ENCODE data around the gene PPT1.

Gene PPT1

DNA sequence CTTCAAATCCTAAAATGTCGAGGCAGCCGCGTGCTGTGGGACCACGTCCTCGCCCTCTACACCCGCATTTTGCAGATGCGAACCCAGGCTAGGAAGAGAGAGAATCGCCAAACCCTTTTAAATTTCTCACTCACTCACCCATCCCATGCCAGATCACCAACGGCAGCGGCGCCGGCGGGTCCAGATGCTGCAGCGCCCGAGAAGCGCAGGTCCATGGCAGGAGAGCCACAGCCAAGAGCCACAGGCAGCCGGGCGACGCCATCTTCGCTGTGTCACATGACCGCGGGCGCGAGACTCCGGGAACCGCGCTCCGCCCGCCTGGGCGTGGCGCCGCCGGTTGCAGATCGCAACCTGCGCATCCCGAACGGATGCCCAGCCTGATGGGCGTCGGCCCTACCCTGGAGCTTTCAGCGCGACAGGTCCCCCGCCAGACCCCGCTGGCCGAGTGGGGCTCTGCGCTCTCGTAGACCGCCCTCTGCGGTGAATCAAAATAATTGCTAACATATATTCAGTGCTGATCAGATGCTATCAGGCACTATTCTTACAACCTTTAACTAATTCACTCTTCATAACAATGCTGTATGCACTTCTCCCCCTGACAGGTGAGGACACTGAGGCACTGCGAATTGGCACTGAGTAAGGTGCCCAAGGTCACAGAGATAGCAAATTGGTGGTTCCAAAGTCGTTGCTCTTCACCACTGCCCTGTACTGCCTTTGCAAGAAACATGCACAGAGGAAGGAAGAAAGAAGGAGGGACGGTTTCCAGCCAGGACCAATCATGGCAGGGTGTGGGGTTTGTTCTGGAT lies at the start of gene PPT1:
PPT1 (minus strand) TSS at position 276 of the 806 bp plus-strand sequence; CDS start at position 262, 14 bp downstream.
- TF ChIP-seq ZFX (IDR thresholded peaks at IDR 0.05; ENCODE audit: borderline replicate concordance) = no peak
- TF ChIP-seq, protein P1, sequence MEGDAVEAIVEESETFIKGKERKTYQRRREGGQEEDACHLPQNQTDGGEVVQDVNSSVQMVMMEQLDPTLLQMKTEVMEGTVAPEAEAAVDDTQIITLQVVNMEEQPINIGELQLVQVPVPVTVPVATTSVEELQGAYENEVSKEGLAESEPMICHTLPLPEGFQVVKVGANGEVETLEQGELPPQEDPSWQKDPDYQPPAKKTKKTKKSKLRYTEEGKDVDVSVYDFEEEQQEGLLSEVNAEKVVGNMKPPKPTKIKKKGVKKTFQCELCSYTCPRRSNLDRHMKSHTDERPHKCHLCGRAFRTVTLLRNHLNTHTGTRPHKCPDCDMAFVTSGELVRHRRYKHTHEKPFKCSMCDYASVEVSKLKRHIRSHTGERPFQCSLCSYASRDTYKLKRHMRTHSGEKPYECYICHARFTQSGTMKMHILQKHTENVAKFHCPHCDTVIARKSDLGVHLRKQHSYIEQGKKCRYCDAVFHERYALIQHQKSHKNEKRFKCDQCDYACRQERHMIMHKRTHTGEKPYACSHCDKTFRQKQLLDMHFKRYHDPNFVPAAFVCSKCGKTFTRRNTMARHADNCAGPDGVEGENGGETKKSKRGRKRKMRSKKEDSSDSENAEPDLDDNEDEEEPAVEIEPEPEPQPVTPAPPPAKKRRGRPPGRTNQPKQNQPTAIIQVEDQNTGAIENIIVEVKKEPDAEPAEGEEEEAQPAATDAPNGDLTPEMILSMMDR (IDR thresholded peaks at IDR 0.05) = 0 out of 2 replicates have a peak, but pooled peaks have one; percentile 9
- H3K27ac ChIP-seq = peak within 1 kb of the TSS; percentile 50

DNA sequence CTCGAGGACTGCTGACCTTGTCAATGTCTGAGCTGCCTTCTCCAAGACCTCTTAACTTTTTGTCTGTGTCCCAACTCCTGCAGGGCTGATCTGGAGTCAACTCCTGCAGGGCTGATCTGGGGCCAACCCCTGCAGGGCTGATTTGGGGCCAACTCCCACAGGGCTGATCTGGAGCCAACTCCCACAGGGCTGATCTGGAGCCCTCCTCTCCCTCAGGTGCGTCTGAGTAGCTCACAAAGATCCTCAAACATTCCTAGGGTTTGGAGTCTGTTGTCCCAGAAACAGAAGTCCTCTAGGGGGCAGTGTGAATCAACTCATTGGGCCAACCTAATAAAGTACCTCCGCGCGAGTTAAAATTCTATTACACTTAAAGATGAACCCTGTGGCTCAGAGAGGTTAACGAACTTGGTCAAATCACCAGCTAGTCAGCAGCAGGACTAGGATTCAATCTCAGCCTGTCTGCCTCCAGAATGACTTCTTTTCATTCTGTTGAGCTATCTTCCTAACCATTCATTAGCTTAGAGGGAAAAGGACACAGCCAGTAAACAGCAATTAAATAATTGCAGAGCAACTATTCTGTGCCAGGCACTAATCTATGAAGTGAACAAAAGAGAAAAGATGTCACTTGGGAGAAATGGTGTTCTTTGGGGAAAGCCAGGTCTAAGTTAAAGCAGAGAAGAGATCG lies 47.0 kb upstream of the PPT1 start:
- TF ChIP-seq, protein P1 (IDR thresholded peaks at IDR 0.05) = peak; percentile 81
- TF ChIP-seq ZFX (IDR thresholded peaks at IDR 0.05; ENCODE audit: borderline replicate concordance) = no peak
- 0 out of 2 replicates have a peak overlapping the region, but pooled peaks have one; percentile 22 for H3K27ac ChIP-seq

DNA sequence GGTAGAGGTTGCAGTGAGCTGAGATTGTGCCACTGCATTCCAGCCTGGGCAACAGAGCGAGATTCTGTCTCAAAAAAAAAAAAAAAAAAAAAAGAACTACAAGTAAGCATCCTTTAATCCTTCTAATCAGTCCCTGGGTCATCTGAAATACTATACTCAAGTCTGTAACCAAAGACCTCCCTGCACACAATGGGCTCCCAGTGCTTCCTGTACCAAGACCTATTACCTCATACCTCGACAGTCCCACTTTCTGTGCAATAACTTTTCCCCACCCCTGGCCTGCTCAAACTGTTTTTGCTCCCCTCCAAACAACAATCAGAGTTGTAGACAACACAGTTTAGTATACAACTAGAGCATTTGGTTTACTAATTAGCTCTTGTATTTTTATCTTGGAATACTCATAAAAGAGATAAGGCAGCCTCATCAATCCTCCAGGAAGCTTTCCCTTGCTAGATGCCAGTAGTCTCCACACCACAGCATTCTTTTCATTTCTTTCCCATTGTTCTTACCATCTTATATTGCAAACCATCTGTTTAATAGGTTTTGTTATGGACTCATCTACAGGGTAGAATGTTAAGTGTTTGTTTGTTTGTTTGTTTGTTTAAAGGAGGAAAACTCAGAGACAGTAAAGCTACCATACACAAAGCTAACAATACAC lies 45.0 kb upstream of the PPT1 start:
- peak overlapping the region; percentile 87 for H3K27ac ChIP-seq
- TF ChIP-seq ZFX (IDR thresholded peaks at IDR 0.05; ENCODE audit: borderline replicate concordance) = no peak
- TF ChIP-seq, protein P1 (IDR thresholded peaks at IDR 0.05) = no peak

DNA sequence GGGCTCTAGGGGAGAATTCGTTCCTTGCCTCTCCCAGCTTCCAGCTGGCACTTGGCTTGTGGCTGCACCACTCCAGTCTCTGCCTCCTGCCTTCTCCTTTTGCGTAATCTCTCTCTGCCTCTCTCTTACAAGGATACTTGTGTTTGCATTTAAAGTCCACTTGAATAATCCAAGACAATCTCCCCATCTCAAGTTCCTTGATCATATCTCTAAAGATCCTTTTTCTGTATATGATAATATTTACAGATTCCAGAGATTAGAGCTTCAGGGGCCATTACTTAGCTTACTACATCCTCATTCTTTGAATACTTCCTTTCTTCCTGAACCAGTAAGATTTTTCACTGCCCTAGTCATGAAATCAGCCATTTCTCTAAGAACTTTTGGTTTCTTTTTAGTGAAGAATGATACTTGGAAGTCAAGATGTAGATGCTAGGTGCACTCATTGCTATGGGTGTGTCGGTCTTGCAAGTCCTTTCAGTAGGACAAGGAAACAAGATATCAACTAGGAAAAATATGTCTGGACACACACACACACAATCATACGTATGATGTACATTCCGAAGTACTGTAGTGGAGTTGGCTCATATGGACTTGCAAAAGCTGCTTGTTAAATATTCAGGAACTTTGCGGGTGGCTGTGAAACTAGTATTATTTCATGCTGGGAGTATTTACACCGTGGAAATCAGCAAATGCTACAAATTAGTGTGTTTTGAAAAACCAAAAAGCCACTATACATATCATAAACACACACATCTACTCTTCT lies 43.3 kb upstream of the PPT1 start:
- TF ChIP-seq, protein P1 (IDR thresholded peaks at IDR 0.05) = no peak
- no peak for TF ChIP-seq ZFX (IDR thresholded peaks at IDR 0.05; ENCODE audit: borderline replicate concordance)
- peak overlapping the region; percentile 87 for H3K27ac ChIP-seq

DNA sequence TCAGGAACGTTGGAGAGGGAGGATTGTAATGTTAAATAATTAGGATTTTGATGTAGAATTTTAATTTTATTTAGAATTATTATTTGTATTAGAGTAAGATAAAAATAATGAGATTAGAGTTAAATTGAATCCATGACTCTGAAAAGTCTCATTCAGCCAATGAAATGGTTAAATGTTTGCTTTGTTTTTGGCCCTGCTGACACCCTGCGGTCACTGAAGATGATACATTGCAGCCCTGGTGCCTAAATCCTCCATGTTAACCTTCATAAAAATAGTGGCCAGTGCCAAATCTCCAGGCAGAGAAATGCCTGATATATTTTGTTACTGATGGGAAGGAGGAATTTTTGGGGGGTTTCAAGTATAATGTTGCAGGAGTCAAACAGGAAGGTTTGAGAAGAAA lies 36.8 kb upstream of the PPT1 start:
- H3K27ac ChIP-seq = no peak overlapping the region
- no peak for TF ChIP-seq ZFX (IDR thresholded peaks at IDR 0.05; ENCODE audit: borderline replicate concordance)
- TF ChIP-seq, protein P1 (IDR thresholded peaks at IDR 0.05) = no peak

DNA sequence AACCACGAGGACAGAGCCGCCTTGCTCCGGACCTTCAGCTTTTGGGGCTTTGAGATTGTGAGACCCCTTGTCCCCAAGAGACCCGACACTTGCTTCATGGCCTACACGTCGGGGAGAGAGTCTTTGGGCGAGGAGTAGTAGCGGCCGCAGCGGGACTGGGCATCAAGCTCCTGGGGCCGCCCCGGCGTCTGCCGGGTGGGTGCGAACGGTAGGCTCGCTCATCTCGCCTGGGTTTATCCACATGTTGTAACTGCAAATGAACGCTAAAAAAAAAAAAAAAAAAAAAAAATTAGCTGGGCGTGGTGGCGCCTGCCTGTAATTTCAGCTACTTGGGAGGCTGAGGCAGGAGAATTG lies 36.2 kb upstream of the PPT1 start:
- no peak for TF ChIP-seq ZFX (IDR thresholded peaks at IDR 0.05; ENCODE audit: borderline replicate concordance)
- TF ChIP-seq, protein P1 (IDR thresholded peaks at IDR 0.05) = no peak
- H3K27ac ChIP-seq = no peak overlapping the region

Data from 22Rv1 (cell line).